Measurements from ENCODE around the gene PGM1.

DNA sequence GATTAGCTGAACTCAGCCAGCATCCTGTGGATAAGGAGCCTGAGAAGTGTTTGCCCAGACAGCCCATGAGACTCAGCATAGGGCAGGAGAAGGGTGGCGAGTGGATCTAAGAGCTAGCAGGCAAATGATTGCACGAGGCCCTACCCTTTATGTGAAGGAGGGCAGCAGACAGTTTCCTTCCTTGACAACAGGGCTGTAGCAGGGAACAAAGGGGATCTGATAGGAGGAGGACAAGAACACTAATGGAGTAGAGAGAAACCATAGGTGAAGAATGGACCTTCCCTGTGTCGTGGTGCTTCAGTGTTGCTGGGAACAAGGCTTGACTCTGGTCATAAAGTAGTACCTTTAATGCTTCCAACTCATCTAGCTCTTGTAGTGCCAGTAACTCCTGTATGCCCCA is 84.3 kb downstream of the PGM1 start:
- TF ChIP-seq STAT1 (conservative IDR thresholded peaks at IDR 0.05) (no peak), GATAD2B (conservative IDR thresholded peaks at IDR 0.05; ENCODE audit: low read depth) (no peak), NFIC (IDR thresholded peaks at IDR 0.05; ENCODE audit: low read depth, low read length) (no peak)
- TF ChIP-seq, protein P1, sequence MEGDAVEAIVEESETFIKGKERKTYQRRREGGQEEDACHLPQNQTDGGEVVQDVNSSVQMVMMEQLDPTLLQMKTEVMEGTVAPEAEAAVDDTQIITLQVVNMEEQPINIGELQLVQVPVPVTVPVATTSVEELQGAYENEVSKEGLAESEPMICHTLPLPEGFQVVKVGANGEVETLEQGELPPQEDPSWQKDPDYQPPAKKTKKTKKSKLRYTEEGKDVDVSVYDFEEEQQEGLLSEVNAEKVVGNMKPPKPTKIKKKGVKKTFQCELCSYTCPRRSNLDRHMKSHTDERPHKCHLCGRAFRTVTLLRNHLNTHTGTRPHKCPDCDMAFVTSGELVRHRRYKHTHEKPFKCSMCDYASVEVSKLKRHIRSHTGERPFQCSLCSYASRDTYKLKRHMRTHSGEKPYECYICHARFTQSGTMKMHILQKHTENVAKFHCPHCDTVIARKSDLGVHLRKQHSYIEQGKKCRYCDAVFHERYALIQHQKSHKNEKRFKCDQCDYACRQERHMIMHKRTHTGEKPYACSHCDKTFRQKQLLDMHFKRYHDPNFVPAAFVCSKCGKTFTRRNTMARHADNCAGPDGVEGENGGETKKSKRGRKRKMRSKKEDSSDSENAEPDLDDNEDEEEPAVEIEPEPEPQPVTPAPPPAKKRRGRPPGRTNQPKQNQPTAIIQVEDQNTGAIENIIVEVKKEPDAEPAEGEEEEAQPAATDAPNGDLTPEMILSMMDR (IDR thresholded peaks at IDR 0.05 in 2 of 3, conservative IDR thresholded peaks at IDR 0.05 in 1 of 3; ENCODE audit: control insufficient read depth in 2 of 3, extremely low read depth in 1 of 3, insufficient read depth in 1 of 3, low read depth in 3 of 3, low read length in 3 of 3), result no peak
- TF ChIP-seq, protein P2, sequence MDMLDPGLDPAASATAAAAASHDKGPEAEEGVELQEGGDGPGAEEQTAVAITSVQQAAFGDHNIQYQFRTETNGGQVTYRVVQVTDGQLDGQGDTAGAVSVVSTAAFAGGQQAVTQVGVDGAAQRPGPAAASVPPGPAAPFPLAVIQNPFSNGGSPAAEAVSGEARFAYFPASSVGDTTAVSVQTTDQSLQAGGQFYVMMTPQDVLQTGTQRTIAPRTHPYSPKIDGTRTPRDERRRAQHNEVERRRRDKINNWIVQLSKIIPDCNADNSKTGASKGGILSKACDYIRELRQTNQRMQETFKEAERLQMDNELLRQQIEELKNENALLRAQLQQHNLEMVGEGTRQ (IDR thresholded peaks at IDR 0.05; ENCODE audit: borderline replicate concordance, low read depth, low read length), result no peak

All from GM12878 (cell line).